MV-4-11 (cell line): ENCODE results near the gene TRAPPC5.

Experiments
- DNase-seq: peaks from one replicate; lab custom pipeline; 2025; lab: John Stamatoyannopoulos, UW

Gene TRAPPC5

DNA sequence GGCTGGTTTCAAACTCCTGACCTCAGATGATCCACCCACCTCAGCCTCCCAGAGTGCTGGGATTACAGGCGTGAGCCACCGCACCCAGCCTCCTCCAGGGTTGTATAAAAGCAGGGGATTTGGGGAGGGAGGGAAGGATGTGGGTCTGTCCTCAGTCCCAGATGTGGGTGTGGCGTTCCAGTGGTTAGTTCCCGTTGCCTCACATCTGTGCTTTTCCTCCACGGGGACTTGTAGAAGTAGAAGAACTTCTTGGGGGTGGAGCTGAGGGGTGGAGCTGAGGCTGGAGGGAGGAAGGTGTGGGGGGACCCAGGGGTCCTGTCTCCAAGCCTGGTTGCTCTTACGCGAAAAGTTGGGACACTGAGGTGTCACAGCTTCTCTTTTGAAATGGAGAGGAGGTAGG, 4.3 kb upstream of the TRAPPC5 start:
- peak; percentile 96 for DNase-seq

DNA sequence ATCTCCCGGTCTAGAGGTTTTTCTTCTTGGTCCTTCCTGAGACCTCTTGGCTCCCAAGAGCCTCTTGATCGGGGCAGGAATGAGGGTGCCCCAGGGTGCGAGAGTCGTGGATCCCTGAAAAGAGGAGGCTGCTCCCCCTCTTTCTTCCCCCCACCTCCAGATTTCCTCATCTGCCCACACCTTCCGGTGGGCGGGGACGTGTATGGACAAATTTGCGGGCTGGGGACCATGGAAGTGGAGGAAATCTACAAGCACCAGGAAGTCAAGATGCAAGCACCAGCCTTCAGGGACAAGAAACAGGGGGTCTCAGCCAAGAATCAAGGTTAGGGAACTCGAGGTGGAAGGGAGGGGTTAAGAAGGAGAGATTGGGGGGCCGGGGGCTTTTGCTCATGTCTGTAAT, 3.8 kb upstream of the TRAPPC5 start, which contains the start of gene MCEMP1:
Gene MCEMP1, plus strand, starts transcription at position 237 of the 400 bp plus-strand sequence. Its CDS starts 31 bp downstream, at position 268.
- peak; percentile 72 for DNase-seq

DNA sequence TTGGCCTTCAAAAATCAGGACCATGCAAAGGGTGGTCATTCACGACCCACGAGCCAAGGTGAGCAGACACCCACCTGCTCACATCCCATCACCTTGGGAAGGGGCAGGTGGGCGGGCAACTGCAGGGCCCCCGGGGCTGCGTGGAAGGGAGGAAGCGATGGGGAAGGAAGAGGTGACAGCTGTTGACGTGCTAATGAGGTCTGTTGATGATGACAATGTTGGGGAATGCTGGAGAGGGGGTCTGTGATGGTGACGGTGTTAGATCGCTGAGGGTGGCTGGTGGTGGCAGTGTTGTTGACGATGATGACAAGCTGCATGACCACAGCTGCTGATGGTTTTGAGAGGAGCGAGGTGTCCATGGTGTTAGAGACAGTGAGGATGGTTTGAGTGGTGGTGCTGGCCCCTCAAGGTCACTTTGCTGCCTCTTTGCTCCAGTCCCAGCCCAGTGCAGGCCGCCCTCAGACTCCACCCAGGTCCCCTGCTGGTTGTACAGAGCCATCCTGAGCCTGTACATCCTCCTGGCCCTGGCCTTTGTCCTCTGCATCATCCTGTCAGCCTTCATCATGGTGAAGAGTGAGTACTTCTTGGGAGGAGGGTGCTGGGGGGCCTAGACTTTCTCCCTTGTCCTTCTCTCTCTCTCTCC, 2.8 kb upstream of the TRAPPC5 start:
- DNase-seq, result no peak

DNA sequence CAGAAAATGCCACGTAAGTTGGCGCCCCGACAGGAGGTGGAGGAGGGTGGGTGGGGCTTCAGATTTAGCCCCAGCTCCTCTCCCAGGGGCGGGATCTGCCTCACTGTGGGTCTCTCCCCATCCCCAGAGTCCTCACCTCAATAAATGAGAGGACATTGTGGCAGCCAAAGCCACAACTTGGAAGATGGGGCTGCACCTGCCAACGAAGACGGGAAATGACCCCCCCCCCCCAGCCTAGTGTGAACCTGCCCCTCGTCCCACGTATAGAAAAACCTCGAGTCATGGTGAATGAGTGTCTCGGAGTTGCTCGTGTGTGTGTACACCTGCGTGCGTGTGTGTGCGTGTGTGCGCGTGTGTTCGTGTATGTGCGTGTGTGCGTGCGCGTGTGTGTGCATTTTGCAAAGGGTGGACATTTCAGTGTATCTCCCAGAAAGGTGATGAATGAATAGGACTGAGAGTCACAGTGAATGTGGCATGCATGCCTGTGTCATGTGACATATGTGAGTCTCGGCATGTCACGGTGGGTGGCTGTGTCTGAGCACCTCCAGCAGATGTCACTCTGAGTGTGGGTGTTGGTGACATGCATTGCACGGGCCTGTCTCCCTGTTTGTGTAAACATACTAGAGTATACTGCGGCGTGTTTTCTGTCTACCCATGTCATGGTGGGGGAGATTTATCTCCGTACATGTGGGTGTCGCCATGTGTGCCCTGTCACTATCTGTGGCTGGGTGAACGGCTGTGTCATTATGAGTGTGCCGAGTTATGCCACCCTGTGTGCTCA, 1.5 kb upstream of the TRAPPC5 start:
- DNase-seq, result peak; percentile 85

DNA sequence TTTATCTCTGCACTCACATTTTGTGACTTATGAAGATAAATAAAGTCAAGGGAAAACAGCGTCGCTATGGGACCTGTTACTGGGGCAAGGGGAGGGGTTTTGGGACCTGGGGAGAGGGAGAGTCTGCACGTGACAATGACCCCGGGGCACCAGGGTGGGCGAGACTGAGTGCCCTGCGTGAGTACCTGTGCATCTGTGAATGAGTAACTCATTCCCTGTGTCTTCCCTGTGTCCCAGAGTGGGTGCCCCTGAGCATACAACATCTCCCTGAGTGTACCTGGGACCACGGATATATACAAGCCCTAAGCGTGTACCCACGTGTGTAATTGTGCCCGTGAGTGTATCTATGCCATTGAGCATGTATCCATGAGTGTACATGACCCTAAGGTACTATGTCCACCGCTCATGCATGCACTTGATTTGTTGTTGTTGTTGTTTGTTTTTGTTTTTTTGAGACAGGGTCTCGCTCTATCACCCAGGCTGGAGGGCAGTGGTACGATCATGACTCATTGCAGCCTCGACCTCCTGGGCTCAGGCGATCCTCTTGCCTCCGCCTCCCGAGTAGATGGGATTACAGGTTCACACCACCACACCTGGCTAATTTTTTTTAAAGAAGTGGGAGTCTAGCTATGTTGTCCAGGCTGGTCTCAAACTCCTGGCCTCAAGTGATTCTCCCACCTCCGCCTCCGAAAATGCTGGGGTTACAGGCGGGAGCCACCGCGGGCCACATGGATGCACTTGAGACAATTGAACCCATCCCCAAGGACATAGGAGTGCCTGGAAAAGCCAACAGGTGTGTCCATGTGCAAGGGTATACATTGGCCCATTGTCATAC, 645 bp upstream of the TRAPPC5 start:
- no peak for DNase-seq

DNA sequence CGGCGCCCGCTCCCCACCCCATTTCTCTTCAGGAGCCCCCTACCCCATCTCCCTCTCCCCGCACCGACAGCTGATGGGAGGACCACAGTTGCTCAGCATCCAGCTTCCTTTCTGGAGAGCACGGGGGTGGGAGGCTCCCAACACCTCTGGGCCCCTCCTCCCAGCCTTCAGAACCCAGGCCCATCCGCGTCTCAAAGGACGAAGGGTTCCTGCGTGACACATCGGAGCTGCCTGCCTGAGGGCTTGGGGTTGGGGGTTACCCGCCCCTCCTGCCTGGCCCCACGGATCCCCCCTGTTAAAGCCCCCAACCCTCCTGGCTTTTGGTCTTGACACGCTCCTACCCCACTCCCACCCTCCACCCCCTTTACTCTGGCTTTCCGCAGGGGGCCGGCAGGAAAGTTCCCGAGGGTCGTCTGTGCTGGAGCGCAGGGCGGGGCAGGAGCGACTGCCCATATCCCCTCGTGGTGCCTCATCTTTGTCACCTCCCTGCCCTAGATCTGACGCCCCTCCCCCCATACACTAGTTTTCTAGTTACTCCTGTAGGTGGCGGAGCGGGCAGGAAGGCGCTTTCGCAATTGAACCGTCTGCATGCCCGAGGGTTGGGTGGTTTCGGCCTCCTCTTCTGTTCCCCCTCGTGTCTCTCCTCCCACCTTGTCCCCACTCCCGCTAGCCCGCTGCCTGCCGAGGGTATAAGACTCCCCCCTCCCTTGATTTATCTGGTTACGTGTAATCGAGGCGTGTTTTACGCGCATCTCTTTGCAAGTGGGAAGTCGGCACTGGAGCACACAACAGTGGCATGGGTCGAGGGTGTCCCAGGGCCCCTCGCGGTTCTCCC, 924 bp downstream of the TRAPPC5 start:
- peak; percentile 98 for DNase-seq

DNA sequence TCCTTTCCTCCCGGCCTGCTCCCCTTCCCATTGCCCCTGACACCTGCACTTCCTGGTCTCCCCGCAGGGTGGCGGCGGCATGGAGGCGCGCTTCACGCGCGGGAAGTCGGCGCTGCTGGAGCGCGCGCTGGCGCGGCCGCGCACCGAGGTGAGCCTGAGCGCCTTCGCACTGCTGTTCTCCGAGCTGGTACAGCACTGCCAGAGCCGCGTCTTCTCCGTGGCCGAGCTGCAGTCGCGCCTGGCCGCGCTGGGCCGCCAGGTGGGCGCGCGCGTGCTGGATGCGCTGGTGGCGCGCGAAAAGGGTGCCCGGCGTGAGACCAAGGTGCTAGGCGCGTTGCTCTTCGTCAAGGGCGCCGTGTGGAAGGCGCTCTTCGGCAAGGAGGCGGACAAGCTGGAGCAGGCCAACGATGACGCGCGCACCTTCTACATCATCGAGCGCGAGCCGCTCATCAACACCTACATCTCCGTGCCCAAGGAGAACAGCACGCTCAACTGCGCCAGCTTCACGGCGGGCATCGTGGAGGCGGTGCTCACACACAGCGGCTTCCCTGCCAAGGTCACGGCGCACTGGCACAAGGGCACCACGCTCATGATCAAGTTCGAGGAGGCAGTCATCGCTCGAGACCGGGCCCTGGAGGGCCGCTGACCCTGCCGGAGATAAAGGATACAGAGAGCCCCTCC, 1.7 kb downstream of the TRAPPC5 start:
- no peak for DNase-seq

DNA sequence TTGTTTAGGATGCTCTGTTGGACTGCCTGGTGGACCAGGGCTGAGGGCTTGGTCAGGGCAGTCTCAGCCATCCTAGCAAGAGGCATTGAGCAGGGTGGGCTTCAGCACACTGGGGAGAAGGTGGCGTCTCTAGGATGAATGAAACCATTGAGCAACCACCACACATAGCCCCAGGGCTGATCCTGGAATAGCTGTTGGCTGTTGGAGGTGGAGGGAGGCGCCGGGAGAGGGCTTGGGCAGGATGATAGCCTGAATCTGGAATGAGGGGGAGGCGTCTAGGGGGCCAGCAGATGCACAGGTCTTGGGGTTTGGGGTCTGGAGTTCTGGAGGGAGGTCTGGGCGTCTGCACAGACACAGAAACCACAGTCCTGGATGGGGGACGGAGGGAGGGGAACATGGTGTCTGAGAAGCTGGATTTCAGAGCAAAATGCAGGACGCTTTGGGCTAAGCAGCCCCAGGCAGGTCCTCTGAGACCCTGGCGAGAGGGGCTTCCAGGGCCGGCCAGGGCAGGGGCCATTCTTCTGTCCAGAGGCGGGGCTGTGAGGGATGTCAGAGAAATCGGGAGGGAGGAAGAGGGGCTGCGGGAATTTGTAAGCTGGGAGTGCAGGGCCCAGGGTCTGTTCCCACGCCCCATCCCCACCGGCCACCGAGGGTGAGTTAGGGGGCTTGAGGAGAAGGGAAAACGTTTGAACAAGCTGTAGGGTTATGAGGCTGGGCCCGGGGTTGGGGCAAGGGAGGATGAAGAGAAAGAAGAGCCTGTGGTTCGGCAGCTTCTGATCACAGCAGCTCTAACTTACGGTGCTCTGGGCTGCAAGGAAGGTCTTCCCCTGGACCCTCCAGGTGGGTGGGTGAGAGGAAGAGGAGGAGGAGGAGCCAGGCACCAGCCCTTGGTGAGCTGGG, 5.2 kb downstream of the TRAPPC5 start:
- no peak for DNase-seq

DNA sequence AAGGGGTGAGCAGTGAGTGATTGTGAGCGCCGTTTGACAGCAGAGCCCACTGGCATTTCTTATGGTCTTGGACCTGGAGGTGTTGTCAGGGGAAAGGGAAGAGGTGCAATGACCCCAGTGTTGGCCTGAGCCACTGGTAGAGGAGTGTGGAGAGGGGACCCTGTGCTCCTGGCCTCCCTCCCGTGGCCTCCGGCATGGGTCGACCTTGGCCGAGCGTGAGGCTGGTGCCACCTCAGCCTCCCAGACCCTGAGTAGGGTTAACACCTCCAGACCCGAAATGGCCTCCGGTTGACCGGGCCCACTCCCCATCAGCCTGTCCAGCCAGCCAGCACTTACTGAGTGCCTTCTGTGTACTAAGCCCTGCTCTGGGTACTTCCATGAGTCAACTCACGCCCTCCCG, 6.5 kb downstream of the TRAPPC5 start:
- no peak for DNase-seq

DNA sequence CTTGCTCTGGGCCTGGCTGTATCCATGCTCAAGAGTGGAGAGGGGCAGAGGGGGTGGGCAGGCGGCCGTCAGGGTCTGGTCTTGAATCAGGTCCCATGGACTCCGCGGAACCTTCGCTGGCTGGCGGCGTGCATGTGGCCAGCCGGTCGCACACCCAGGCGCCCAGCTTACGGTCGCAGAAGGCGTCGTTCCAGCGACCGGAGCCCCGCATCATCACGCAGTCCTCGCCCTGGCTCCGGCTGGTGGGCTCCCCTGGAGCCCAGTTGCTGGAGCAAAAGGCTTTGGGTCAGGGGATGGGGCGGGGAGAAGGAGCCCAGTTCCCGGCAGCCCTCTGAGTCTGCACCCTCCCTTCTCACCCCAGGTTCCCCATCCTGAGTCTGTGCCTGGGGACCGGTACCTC, 8.5 kb downstream of the TRAPPC5 start:
- no peak for DNase-seq

DNA sequence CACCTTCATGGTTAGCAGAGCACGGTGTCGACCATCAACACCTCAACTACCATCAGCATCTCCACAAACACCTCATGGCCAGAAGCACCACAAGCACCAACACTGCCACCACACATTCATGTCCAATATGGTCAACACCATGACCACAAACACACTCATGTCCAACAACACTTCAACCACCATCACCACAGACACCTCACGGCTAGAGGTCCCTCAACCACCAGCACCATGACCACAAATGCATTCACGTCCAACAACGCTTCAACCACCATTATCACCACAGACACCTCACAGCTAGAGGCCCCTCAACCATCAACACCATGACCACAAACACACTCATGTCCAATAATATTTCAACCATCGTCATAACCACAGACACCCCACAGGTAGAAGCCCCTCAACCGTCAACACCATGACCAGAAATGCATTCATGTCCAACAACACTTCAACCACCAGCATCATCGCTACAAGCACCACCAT, 10.2 kb downstream of the TRAPPC5 start:
- no peak for DNase-seq

DNA sequence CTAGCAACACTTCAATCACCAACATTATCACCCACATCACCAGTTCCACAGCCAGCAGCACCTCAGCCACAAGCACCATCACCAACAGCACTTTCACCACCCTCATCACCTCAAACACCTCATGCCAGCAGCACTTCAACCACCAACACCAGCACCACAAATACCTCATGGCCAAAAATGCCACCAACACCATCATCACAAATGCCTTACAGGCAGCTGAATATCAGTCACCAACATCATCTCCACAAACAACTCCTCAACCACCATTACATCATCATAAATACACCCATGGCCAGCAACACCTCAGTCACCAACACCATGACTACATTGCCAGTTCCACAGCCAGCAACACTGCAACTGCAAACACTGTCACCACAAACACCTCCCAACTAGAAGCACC, 10.9 kb downstream of the TRAPPC5 start:
- DNase-seq, result no peak

DNA sequence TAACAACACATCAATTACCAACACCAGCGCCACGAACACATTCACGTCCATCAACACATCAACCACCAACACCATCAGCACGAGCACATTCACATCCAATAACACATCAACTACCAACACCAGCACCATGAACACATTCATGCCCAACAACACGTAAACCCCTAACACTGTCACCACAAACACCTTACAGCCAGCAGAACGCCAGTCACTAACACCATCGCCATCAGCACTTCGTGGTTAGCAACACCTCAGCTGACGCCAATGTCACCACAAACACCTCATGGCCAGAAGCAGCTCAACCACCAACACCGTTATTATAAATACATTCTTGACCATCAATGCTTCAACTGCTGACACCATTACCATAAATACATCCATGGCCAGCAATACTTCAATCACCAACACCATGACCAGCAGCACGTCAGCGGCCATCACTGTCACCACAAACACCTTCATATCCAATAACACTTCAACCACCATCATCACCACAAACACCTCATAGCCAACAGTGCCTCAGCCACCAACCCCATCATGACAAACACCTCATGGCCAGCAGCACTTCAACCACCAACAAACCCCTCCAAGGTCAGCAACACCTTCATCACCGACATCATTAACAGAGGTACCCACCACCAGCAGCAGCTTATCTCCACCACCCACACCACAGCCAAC, 11.9 kb downstream of the TRAPPC5 start:
- no peak for DNase-seq

DNA sequence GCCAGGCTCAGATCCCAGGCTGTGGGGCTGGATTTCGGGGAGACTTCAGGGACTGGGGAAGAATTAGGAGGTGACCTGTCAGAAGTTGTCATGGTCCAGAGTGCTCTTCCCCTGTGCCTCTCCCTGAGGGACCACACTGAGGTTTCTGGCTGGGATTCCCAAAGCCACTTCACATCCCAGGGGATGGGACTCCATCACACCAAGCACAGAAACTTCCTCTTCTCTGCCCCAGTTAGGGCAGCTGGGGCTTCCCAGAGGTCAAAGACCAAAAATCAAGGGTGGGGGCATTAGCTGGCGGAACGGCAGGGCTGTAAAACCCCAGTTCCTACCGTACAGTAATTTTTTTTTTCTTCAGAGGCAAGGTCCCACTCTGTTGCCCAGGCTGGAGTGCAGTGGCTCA, 13.9 kb downstream of the TRAPPC5 start:
- no peak for DNase-seq

DNA sequence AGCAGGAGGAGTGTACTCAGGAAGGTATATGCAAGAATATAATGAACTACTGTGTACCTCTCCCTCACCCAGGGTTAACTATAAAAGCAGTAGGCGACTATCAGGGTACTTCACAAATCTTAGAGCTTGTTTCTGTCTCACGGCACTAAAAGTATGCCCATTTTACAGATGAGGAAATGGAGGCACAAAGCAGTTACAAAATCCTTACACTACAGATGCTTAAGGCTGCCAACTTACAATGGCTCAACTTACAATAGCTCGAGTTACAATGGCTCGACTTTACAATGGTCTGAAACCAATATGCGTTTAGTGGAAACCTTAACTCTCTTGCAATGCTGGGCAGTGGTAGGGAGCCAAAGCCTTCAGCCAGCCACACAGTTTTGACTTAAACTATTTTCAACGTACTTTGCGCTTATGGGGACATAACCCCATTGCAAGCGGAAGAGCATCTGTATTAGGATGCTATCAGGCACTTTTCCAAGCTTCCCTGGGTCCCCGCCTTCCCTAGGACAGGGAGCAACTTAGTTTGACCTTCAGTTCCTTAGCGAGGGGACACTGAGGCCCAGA, 17.2 kb downstream of the TRAPPC5 start:
- DNase-seq, result no peak

DNA sequence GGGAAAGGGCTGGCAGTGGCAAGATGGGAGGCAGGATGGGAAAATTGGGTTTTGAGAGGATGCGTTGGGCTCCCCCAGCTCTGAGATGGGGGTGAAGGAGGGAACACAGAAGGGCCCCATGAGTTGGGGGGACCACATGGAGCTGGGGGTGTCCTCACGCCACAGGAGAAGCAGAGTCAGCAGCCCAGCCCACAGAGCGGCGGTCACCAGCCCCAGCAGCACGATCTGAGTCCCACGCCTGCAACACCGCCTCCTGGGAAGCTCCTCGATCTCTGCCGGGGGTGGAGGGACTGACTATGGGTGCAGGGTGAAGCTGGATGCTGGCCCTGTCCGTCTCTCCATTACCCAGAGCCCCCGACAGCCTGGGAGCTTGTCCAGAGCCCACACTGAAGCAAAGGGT, 17.9 kb downstream of the TRAPPC5 start:
- no peak for DNase-seq

DNA sequence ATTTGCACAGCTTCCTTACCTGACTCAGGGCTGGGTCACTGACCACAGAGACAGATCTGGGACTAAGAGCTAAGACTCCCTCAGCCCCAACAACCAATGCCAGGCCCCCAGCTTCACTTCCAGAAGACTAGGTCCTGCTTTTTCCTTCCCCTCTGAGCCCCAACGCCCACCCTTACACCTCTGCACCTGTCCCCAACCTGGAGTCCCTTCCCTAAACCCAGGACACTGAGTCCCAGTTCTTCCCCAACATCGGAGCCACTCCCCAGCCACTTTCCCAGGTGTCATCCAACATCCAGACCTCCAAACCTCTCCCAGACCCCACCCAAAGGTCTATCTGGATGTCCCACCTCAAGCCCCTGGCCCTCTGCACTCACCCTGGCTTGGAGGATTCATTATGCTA, 18.4 kb downstream of the TRAPPC5 start:
- no peak for DNase-seq

DNA sequence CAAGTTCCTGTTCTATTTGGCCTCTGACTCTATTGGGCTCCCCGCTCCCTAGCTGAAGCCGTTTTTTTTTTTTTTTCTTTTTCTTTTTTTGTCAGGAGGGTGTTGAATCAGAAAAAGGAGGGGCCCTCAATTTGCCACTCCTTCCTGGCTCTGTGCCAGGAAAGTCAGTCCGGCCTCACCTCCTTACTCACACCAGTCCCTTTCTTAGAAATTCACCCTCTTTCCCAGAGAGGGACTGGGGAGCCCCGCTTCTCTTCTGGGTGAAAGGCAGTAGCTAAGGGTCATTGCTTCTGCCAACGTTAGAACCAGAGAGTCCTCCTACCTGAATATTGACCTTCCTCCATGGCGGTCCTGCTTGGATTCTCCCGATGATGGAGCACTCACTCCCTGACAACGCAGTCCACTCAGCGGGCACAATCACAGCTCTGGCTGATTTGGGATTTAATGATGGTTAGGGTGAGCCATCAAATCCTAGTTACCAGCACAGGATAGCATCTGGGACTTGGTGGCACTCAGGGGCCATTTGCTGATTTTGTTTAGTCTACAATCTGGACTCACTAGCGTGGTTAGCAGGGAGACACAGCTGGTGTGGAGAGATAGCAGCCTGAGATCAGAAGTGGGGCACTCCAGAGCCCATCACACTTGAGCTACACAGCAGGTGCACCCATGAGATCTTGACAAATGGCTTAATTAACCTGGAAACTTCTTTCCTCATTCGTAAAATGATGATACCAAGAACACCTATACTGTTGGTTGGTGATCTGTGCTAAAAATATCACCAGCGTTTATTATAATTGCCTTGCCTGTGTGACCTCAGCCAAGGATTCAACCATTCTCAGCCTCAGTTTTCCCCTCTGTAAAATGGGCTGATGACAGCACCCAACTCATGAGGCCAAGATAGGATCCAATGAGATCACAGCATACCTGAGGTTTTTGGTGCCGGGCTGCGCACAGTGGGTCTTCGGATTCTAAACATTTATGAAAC, 19.1 kb downstream of the TRAPPC5 start:
- peak; percentile 70 for DNase-seq
